ENCODE measurements around the gene POLD4.

POLD4 gene

DNA sequence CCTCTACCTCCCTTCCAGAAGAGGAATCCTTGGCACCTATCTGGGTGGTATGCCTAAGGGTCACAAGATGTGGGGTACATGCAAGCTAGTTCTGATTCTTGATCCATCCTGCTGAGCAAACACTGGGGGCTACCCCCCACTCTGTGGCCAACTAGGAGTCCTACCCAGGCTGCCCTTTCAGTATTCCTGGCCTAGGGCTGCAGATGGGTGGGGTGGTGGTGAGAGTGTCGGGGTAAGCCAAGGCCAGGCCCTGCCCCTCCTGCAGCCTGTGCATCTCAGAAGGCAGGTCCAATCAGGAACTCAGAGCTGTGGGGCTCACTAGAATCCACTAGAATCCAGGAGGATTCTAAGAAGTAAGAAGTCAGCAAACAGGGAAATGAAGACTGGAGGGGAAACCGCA, 39.1 kb downstream of the POLD4 start:
- no peak for DNase-seq

DNA sequence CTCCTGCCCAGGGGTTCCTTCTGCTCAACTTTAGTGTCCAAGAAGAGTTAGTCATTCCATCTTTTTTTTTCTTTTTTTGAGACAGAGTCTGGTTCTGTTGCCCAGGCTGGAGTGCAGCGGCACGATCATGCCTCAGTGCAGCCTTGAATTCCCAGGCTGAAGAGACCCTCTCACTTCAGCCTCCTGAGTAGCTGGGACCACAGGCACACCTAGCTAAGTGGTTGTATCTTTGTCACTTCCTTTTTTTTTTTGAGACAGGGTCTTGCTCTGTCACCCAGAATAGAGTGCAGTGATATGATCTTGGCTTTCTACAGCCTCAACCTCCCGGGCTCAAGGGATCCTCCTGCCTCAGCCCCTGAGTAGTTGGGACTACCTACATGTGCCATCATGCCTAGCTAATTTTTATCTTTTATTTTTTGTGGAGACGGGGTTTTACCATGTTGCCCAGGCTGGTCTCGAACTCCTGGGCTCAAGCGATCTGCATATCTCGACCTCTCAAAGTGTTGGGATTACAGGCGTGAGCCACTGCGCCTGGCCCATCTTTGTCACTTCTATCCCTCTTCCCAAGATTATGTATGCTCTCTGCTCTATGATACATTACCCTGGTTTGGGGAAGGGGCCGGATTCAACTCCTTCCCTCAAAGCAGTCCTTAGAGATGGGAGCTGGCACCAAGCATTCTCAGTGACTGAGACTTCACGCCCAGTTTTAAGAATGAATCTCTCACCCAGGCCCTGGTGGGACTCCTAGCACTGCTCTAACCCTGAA, 40.0 kb downstream of the POLD4 start:
- no peak for DNase-seq

DNA sequence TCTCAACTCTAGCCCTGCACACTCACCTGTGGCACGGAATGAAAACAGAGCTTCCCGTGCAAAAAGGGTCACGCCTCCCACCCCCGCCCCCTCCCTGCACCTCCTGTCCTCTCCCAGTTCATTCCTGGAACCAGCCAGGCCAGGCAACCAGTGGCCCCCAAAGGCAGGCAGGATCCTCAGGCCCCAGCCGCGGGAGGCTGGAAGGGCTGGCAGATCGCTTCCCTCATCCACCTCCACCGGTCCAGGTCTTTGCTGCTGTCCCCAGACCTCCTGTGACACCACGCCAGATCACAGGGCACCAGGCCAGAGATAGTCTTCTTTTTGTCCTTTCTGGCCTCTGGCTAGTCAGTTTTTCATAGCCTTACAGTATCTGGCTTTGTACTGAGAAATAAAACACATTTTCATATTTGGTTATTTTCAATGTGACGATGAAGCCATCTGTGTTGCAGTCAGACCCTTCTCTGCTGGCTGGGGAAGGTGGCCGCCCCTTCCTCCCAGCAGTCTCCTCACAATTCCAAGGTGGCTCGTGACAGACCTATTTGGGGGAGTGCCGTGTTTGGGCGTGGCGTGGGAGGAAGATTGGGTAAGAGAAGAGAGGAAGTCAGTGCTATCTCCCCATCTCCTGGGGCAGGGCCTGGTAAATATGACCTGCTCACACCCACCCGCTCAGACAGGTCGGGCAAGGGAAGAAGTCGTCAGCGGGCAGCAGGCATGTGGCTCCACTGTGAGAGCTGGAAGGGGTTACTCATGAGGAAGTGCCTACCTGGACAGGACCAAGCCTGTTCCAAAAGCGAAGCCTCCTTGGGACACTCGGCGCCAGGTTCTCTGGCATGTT, 40.9 kb downstream of the POLD4 start:
- DNase-seq, result no peak

DNA sequence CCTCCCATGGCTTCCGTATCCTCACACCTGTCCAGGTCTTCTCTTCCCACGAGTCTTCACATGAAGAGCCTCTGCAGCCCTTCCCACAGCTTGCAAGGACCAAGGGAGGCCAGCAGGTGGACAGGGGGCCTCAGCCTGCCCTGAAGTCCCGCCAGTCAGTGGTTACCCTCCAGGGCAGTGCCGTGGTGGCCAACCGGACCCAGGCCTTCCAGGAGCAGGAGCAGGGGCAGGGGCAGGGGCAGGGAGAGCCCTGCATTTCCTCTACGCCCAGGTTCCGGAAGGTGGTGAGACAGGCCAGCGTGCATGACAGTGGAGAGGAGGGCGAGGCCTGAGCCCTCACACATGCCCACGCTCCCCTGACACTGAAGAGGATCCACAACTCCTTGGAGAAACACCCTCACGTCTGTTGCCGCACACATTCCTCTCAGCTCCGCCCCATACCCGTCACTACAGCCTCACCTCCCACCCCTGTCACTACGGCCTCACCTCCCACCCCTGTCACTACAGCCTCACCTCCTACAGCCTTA, 41.7 kb downstream of the POLD4 start:
- DNase-seq, result no peak

DNA sequence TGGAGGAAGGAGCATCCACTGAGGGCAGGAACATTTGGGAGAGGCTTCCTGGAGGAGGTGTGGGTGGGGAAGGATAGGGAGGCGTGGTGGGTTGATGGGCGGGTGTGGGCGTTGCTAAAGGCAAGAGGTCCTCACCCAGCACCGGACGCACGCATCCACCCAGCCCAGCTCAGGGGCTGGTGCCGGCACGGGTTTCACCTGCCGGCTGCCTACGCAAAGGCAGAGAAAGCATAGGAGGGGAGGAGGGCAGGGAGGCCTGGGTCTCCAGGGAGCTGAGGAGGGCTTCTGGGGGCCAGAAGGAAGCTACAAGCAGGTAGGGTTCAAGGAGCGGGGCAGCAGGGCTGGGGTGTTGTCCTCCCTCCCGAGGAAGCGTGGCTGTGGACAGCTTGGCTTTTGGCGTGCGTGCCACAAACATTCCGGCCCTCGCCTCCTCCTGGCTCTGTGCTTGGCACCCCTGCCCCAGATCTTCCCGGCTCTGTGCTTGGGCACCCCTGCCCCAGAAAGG, 42.2 kb downstream of the POLD4 start:
- DNase-seq, result no peak

DNA sequence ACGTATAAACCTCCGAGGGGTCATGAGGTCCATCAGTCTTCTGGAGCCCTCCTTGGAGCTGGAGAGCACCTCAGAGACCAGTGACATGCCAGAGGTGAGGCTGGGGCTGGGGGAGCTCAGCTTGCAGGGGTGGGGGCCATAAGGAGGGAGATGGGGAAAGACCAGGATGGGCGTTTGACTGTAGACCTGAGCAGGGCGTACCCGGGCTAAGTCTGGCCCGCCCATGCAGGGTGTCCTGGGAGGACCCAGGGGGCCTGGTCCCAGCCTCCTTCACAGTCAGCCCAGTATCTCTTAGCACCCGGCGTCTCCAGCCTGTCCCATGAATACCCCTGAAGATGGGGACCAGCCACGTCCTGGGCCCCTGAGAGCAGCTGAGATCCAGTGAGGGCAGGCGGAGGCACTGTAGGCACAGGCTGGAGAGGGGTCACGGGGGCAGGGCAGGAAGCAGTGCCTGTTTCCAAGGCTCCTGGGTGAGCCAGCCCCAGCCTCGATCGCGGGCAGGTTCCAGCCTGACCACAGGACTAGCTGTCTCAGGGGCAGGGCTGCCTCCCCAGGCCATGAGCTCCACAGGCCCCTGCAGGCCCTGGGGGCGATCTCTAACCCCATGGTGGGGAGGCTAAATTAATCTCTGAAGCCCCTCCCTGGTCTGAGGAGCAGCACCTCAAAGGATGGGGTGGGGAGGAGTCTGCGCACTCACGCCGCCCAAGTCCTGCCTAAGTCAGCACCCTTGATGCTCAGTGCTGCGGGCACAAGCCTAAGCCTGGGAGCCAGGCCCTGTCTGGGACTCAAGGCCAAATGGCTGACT, 42.9 kb downstream of the POLD4 start:
- DNase-seq, result no peak

DNA sequence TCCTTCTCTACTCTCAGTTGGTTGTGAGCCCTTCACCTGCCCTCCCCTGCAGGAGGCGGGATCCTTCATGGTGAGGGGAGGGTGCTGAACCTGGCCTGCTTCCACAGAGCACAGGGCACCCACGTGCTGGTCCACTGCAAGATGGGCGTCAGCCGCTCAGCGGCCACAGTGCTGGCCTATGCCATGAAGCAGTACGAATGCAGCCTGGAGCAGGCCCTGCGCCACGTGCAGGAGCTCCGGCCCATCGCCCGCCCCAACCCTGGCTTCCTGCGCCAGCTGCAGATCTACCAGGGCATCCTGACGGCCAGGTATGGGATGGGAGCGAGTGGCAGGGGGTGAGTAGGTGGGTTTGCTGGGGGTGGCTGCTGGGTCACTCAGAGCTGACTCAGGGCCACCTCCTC, 43.7 kb downstream of the POLD4 start:
- DNase-seq, result no peak

DNA sequence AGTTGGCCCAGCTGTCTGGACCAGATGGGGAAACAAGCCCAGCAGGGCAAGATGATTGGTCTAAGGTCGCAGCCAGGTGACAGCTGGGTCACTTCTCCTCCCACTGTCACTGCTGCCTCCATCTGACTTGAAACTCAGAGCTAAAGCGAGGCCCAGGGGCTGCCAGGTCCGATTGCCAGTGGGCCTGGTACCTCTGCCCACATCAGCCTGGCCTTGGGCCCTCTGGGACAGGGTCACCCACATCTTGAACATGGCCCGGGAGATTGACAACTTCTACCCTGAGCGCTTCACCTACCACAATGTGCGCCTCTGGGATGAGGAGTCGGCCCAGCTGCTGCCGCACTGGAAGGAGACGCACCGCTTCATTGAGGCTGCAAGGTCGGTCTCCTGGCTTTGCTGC, 44.2 kb downstream of the POLD4 start:
- DNase-seq, result no peak

DNA sequence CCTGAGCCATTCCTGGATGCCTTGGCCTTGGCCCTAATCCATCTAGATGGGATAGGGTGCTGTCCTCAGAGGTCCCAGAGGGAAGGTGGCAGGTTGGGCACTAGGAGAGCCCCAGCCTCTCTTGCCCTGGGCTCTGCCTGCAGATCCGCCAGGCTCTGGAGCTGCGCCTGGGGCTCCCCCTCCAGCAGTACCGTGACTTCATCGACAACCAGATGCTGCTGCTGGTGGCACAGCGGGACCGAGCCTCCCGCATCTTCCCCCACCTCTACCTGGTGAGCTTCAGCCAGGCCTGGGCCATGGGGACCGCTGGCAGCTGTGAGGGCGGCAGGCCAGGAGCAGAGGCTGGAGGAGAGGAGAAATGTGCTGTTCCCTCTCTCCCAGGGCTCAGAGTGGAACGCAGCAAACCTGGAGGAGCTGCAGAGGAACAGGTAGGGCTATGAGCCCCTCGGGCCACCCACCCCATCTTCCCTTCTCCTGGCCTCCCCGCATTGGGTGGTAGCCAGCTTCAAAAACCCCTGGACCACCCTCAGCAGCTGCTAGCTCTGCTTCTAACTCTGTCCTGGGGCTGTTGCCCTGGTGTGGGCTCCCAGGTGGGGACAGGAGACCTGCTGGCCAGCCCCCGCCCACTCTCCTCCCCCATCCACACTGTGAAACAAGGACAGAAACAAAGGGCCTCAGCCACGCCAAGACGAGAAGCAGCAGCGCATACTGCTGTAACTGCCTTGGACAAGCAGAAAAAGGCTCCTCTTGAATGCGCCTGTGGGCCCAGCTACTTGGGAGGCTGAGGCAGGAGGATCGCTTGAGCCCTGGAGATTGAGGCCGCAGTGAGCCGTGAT, 45.1 kb downstream of the POLD4 start:
- no peak for DNase-seq

DNA sequence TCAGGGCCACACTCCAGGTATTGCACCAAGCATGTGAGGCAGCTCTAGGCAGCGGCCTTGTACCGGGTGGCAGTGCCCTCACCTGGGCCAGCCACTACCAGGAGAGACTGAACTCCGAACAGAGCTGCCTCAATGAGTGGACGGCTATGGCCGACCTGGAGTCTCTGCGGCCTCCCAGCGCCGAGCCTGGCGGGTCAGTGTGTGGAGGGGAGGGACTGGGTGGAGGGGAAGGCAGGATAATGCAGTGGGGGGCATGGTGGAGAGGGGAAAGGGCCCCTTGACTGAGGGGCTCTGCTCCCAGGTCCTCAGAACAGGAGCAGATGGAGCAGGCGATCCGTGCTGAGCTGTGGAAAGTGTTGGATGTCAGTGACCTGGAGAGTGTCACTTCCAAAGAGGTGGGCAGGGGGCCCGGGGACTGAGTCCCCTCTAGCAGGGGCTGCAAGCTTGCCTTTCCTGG, 45.8 kb downstream of the POLD4 start:
- DNase-seq, result no peak

DNA sequence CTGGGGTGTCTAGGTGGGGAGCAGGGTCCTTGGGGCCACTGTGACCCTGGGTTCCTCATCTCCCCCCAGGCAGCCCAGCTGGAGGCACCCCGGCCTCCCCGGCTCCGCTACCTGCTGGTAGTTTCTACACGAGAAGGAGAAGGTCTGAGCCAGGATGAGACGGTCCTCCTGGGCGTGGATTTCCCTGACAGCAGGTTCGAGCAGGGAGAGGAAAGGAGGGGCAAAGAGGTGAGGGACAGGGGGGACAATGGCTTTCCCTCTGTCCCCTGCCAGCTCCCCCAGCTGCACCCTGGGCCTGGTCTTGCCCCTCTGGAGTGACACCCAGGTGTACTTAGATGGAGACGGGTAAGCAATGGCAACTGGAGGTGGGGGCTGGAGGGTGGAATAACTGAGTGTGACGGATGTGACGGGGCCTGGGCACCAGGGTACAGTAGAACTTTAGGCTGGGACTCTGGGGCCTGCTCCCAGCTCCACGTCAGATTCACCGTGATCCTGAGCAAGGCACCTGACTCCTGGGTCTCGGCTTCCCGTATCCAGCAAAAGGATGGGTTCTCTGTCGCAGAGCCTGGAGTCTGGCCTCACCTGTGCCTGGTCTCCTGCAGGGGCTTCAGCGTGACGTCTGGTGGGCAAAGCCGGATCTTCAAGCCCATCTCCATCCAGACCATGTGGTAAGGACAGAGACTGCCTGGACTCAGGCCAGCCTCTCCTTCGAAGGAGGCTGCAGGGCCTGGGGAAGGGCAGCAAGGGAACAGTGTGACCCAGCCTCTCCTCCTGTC, 46.4 kb downstream of the POLD4 start:
- DNase-seq, result no peak

DNA sequence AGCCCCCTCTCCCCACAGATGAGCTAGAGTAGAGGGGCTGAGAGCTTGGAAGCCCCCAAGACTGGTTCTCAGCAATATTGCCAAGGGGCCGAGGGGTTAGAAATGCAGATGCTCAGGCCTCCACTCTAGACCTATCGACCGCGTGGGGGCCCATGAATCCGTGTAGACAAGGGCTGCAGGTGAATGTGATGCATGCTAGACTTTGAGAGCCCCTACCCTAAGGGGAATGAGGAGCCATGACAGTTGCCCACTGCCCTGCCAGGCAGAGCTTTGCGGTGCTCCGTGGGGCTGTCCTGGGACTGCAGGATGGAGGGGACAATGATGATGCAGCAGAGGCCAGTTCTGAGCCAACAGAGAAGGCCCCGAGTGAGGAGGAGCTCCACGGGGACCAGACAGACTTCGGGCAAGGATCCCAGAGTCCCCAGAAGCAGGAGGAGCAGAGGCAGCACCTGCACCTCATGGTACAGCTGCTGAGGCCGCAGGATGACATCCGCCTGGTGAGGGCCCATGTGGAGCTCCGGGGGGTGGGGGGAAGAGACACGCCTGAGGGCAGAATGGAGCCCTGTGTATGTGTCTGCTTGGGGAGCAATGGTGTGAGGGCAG, 48.7 kb downstream of the POLD4 start:
- DNase-seq, result no peak

DNA sequence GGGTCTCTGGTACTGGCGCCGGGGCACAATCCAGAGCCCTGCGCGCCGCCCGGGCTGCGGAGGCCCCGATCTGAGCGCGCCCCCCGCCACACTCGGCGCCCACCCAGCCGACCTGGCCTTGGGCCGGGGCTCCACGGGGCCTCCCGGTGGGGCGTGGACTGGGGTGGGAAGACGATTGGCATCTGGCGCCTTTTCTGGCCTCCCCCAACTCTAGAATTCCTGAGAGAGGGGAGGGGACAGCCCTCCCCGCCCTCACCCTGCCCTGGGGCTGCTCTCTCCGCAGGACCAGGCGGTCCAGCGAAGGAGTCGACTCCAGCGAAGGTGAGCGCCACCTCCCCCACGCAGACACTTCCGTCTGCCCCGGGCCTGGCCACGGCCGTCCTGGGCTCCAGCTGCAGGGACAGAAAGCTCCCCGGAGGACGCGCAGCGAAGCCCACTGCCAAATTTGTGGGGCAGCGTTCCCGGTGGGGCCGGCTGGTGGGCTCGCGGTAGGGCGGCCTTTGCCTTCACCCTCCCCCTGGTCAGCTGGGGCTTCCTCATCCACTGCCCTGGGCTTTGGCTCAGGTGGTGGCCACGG, 49.4 kb downstream of the POLD4 start:
- DNase-seq, result no peak

DNA sequence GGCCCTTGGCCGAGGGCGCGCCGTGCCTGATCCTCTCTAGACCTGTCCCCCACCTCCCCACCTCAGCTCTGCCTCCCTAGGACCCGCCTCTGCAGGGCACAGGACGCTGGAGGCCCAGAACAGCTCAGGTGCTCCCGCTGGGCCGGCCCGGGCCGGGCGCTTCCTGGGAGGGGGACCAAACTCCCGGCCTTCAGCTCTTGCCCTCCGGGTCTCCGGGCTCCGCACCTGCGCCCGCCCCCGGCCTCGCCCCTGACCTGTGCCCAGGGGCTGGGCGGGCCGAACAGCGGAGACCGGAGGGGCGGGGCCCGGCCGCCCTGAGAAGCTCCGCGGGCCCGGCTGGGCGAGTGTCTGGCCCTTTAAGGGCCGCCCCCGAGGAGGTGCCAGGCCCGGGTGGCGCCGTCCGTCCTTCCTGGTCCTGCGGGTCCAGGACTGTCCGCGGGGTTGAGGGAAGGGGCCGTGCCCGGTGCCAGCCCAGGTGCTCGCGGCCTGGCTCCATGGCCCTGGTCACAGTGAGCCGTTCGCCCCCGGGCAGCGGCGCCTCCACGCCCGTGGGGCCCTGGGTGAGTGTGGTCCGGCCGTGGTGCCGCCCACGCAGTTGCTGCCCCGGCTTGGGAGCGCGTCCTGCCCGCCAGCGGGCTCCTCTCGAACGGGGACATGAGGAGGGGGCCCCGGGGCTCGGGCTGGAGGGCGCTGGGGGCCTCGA, 50.1 kb downstream of the POLD4 start, which contains the start of gene SSH3:
TSS of gene SSH3 (plus strand) at position 399 of the 703 bp plus-strand sequence. CDS start at position 495, 96 bp downstream.
- DNase-seq, result peak; percentile 26 to 65

DNA sequence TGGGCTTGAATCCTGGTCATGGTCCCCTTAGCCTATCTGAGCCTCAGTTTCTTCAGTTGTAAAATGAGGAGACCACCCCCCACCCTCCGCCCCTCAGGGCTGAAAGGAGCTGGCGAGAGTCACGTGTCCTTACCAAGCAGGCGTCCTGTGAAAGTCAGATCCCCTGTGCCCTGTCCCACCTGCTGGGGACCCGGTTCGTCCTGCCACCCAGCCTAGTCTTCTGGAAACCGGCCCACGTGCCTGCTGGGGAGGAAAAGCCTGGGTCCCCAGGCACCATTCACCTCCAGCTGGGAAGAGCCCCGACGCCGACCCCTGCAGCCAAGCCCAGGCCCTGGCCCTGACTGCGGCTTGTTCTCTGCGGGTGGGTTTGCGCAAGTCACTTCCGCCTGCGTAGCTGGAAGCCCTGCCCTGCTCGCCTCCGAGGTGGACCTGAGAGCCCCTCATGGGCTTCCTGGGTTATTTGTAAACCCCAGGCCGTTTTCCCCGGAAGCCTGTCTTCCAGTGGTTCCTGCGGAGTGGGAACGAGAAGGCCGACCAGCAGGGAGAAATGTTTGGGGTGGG, 50.7 kb downstream of the POLD4 start:
- no peak for DNase-seq

DNA sequence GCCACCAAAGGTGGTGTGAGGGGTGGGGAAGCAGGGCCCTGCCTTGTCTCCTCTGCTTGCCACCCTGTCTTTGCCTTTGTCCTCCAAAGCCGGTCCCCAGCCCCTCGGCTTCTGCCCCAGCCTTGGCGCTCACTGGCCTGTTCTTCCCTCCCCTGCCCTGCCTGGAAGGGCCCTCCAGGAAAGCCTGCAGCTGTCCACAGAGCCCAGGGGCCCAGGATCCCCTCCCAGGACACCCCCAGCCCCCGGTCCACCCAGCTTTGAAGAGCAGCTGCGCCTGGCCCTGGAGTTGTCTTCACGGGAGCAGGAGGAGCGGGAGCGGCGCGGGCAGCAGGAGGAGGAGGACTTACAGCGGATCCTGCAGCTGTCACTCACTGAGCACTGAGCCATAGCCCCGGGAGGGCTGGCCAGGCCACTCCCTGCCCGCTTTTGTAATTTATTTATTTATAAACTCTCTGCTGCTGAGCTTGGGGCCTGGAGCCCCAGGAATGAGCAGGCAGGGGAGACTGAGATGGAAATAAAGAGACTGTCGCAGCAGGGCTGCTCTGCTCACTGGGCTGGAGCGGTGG, 51.3 kb downstream of the POLD4 start:
- DNase-seq, result no peak

DNA sequence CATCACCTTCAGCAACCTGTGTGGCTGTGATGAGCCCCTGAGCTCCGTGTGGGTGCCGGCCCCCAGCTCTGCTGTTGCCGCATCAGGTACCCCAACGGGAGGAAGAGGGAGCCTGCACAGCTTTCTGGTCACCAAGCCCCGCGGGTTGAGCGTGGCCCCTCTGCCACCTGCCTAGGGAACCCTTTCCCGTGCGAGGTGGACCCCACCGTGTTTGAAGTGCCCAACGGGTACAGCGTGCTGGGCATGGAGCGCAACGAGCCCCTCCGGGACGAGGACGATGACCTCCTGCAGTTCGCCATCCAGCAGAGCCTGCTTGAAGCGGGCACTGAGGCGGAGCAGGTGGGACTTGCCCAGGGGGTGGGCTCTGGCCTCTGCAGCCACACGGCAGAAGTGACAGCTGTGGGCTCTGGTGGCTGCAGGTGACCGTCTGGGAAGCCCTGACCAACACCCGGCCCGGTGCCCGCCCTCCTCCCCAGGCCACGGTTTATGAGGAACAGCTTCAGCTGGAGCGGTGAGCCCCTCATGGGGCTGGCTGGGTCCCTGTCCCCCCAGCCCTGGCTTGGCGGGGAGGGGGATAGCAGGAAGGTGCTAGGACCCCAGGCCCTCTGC, 51.9 kb downstream of the POLD4 start:
- DNase-seq, result no peak
